NCI-H460 (cell line): ENCODE measurements around the gene RSPH4A. TPM values are rescaled to one million over a fixed set of nuclear protein-coding genes. Genes with fewer than 3 reads are reported as not detected.
A peak's percentile ranks its signal among the peaks of the same experiment; 100 is the strongest.
"Not testable (repeated sequence)": the region's sequence is repeated elsewhere in the genome, so short reads cannot be mapped to it uniquely, and the experiment has no call there.

Experiments used
- DNase-seq: peaks from one replicate; pipeline ENCODE4 v3.0.0-alpha.2; 2016; ENCODE audit warnings: low read depth; ENCODE audit errors: extremely low read depth
- total RNA-seq: library from RNA; depleted of rRNA; stranded (reverse); fragments of >200 nt; shearing (Covaris generic); gene quantifications from 2 replicates; pipeline ENCODE4 v1.2.3, GENCODE V29; 2014

Gene RSPH4A
- total RNA-seq, 1 experiment from 2014 or later = not detected

GRCh38 chr6:116624036-116624805 is 7.9 kb downstream of the RSPH4A start:
- DNase-seq = no peak

GRCh38 chr6:116625872-116626271 is 9.6 kb downstream of the RSPH4A start:
- DNase-seq = no peak

GRCh38 chr6:116629563-116629981 is 13.3 kb downstream of the RSPH4A start:
- no peak for DNase-seq

- no peak for DNase-seq
Observed at GRCh38 chr6:116631379-116631990, 15.2 kb downstream of the RSPH4A start.

- peak; percentile 9 for DNase-seq
Observed at GRCh38 chr6:116633685-116634084, 17.4 kb downstream of the RSPH4A start.

GRCh38 chr6:116648156-116648555 is 31.9 kb downstream of the RSPH4A start:
- DNase-seq = no peak

GRCh38 chr6:116649129-116649528 is 32.9 kb downstream of the RSPH4A start:
- no peak for DNase-seq

- DNase-seq = no peak
Observed at GRCh38 chr6:116651916-116652315, 35.6 kb downstream of the RSPH4A start.

- DNase-seq = no peak
Observed at GRCh38 chr6:116661594-116661993, 45.3 kb downstream of the RSPH4A start.

- no peak for DNase-seq
Observed at GRCh38 chr6:116662202-116662601, 45.9 kb downstream of the RSPH4A start.

GRCh38 chr6:116663308-116663707 is 47.0 kb downstream of the RSPH4A start:
- DNase-seq = no peak

- DNase-seq = not testable (repeated sequence)
Observed at GRCh38 chr6:116664169-116664568, 47.9 kb downstream of the RSPH4A start.

GRCh38 chr6:116665464-116665863 is 49.2 kb downstream of the RSPH4A start:
- DNase-seq = no peak

GRCh38 chr6:116666869-116667268 is 50.6 kb downstream of the RSPH4A start:
- DNase-seq = no peak

- DNase-seq = no peak
Observed at GRCh38 chr6:116667623-116668022, 51.3 kb downstream of the RSPH4A start.

- DNase-seq = no peak
Observed at GRCh38 chr6:116672306-116672705, 56.0 kb downstream of the RSPH4A start.

GRCh38 chr6:116676021-116676420 is 59.7 kb downstream of the RSPH4A start:
- DNase-seq = no peak

GRCh38 chr6:116680880-116681672 is 64.8 kb downstream of the RSPH4A start, which contains the start of gene KPNA5:
Gene KPNA5 (plus strand): TSS chr6:116681211. CDS start chr6:116681335, 124 bp downstream.
- peak; percentile 83 for DNase-seq

GRCh38 chr6:116682334-116682712 is 66.0 kb downstream of the RSPH4A start:
- no peak for DNase-seq
